Skin of body (tissue), 3 donors: ENCODE measurements around the gene OTUD4. TPM values are rescaled to one million over a fixed set of nuclear protein-coding genes. Genes with fewer than 3 reads are reported as not detected.

Experiments used
- DNase-seq: peaks from one replicate; lab custom pipeline; 2025; lab: John Stamatoyannopoulos, UW
- small RNA-seq: library from RNA; depleted of rRNA; stranded (forward); fragments of <200 nt; gene quantifications from one replicate; pipeline ENCODE3, GENCODE V24; 2014; ENCODE audit warnings: low replicate concordance
- total RNA-seq: library from RNA; depleted of rRNA; stranded (reverse); fragments of >200 nt; gene quantifications from one replicate; pipeline ENCODE4 v1.2.3, GENCODE V29; 2014

Gene OTUD4
- total RNA-seq, 1 donor from 2014 or later: 43.5 TPM

- no peak for DNase-seq
Observed at GRCh38 chr4:145125396-145125795, 55.0 kb downstream of the OTUD4 start.

GRCh38 chr4:145108128-145108527 is 72.3 kb downstream of the OTUD4 start:
- DNase-seq: no peak

- DNase-seq: no peak
Observed at GRCh38 chr4:145107126-145107525, 73.3 kb downstream of the OTUD4 start.

GRCh38 chr4:145103496-145103895 is 76.9 kb downstream of the OTUD4 start:
- no peak for DNase-seq

GRCh38 chr4:145102619-145103018 is 77.8 kb downstream of the OTUD4 start:
- DNase-seq: no peak

GRCh38 chr4:145101091-145101490 is 79.3 kb downstream of the OTUD4 start:
- DNase-seq: no peak

GRCh38 chr4:145099653-145100052 is 80.7 kb downstream of the OTUD4 start:
- DNase-seq: no peak

GRCh38 chr4:145098675-145099037 is 81.7 kb downstream of the OTUD4 start:
- peak; percentile 30 for DNase-seq

- peak; percentile 95 for DNase-seq
Observed at GRCh38 chr4:145097821-145098674, 82.3 kb downstream of the OTUD4 start, which contains the start of the genes ABCE1 and ANAPC10. TSS of gene ABCE1 (plus strand) at chr4:145098311. CDS start at chr4:145104413, 6,102 bp downstream. TSS of gene ANAPC10 (minus strand) at chr4:145098196. CDS start at chr4:145096099, 2,097 bp downstream.

- no peak for DNase-seq
Observed at GRCh38 chr4:145097331-145097820, 83.0 kb downstream of the OTUD4 start.

GRCh38 chr4:145093638-145094037 is 86.8 kb downstream of the OTUD4 start:
- no peak for DNase-seq

- DNase-seq: no peak
Observed at GRCh38 chr4:145090380-145090779, 90.0 kb downstream of the OTUD4 start.

GRCh38 chr4:145083891-145084605 is 96.3 kb downstream of the OTUD4 start:
- no peak for DNase-seq

Small RNA genes lying within 50 kb of the gene (small RNA-seq; reads per million reads assigned to genes)
- not detected for gene RF00019

Other genes with a start within 250 kb of the OTUD4 start
- gene ANAPC10, start 82.4 kb downstream of the OTUD4 start, total RNA-seq: 29.3 TPM
- gene ABCE1, start 82.3 kb downstream of the OTUD4 start, total RNA-seq: 88.9 TPM